GM19452 (cell line): ENCODE data around the gene DGKI.
"Not testable (repeated sequence)": the region's sequence is repeated elsewhere in the genome, so short reads cannot be mapped to it uniquely, and the experiment has no call there.

ENCODE experiments used
- ATAC-seq: cut with Tn5 transposase; IDR thresholded peaks from one replicate; pipeline ENCODE4 v1.9.1; 2021; ENCODE audit not compliant: unreplicated experiment

Gene DGKI

GRCh38 chr7:137484326-137484725, 362.4 kb downstream of the DGKI start:
- ATAC-seq: no peak

- no peak for ATAC-seq
Measured at GRCh38 chr7:137482466-137482865, 364.3 kb downstream of the DGKI start.

GRCh38 chr7:137480824-137481365, 365.9 kb downstream of the DGKI start:
- ATAC-seq: no peak

- no peak for ATAC-seq
Measured at GRCh38 chr7:137480401-137480800, 366.4 kb downstream of the DGKI start.

GRCh38 chr7:137476937-137477336, 369.8 kb downstream of the DGKI start:
- ATAC-seq: no peak

- ATAC-seq: no peak
Measured at GRCh38 chr7:137475966-137476365, 370.8 kb downstream of the DGKI start.

- ATAC-seq: no peak
Measured at GRCh38 chr7:137474540-137475026, 372.2 kb downstream of the DGKI start.

- no peak for ATAC-seq
Measured at GRCh38 chr7:137471128-137471527, 375.6 kb downstream of the DGKI start.

GRCh38 chr7:137469858-137470257, 376.9 kb downstream of the DGKI start:
- ATAC-seq: no peak

GRCh38 chr7:137469191-137469811, 377.5 kb downstream of the DGKI start:
- ATAC-seq: no peak

- no peak for ATAC-seq
Measured at GRCh38 chr7:137462847-137463246, 383.9 kb downstream of the DGKI start.

- ATAC-seq: no peak
Measured at GRCh38 chr7:137462074-137462715, 384.6 kb downstream of the DGKI start.

GRCh38 chr7:137458399-137458798, 388.4 kb downstream of the DGKI start:
- ATAC-seq: no peak

- no peak for ATAC-seq
Measured at GRCh38 chr7:137454767-137455166, 392.0 kb downstream of the DGKI start.

GRCh38 chr7:137454246-137454724, 392.5 kb downstream of the DGKI start:
- peak; percentile 81 for ATAC-seq

GRCh38 chr7:137453356-137453755, 393.4 kb downstream of the DGKI start:
- no peak for ATAC-seq

- no peak for ATAC-seq
Measured at GRCh38 chr7:137449016-137449415, 397.8 kb downstream of the DGKI start.

GRCh38 chr7:137448572-137448971, 398.2 kb downstream of the DGKI start:
- ATAC-seq: not testable (repeated sequence)

- ATAC-seq: no peak
Measured at GRCh38 chr7:137446025-137446424, 400.7 kb downstream of the DGKI start.

GRCh38 chr7:137445268-137445667, 401.5 kb downstream of the DGKI start:
- no peak for ATAC-seq

- no peak for ATAC-seq
Measured at GRCh38 chr7:137443616-137444015, 403.2 kb downstream of the DGKI start.

GRCh38 chr7:137441451-137441850, 405.3 kb downstream of the DGKI start:
- no peak for ATAC-seq
